ENCODE data around the gene DOK7.

DOK7 gene

DNA sequence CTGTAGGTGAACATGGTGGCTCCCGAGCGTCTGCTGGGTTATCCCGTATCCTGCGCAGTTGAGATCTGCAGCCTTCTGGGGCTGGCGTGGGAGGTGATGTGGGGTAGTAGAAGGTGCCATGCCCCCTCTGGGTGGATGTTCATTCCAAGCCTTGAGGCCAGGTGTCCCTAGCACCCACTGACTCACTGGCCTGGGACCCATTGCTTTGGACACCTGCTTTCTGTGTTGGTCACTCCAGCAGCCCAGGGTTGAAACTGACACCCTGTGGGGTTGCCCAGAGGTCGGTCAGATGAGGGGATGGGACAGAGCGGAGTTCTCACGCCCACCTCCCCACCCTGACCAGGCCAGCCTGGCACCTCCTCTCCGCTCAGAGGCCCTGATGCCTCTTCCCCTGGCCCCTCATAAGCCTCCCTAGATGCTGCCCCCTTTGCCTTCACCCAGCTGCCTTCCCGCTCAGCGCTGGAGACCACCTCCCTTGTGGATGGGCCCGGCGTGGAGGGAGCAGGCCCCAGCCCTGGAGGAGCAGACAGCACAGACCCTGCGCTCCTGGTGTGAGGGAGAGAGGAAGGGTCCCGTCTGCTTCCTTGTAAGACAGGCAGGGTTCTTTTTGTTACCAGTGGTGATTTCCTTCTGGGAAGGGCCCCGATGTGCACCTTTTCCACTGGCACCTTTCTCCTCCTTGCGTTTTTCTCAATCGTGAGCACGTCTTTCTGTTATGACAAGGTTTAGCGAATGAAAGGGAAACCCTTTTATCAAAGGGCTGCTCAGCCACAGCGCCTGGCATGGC, 2.0 kb downstream of the DOK7 start:
- DNase-seq: no peak

DNA sequence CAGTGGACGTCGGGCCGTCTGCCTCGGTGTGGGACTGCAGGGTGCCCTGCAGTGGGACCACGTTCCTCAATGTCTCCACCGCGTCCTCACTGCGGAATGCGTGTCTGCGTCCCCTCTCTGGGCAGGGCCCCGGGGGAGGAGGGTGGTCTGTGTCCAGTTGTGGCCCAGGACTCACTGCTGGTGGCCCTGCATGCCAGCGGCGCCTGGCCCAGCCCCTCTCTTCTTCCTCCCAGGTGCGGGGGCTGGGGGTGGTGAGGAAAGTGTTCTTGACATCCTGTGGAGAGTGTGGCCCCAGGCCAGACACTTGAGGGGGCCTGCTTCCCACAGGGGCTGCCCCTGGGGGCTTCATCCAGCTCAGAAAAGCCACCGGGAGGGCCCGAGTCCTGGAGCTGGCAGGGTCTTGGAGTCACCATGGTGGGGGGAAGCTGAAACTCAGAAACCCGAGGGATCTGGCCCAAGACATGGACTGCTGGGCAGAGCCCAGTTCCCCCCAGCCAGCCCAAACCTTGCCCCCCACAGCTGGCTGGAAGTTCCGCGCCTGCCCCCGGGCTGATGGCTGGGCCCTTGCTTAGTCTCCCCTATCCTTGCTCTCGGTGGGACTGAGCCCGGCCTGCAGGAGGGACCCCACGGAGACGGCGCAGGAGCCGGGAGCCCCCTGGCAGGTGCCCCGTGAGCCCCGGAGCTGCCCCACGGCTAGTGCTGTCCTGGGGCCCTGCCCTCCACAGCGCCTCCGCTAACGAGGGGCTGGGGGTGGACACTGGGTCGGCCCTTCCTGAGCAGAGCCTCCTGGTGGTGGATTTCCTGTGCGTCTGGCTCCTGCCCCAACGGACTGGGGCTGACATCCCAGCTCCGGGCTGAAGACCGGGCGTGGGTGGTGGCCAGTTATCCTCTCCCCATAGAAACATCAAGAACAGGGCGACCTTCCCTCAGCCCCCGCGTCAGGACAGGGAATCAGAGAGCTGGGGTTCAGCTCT, 2.9 kb downstream of the DOK7 start:
- DNase-seq: no peak

DNA sequence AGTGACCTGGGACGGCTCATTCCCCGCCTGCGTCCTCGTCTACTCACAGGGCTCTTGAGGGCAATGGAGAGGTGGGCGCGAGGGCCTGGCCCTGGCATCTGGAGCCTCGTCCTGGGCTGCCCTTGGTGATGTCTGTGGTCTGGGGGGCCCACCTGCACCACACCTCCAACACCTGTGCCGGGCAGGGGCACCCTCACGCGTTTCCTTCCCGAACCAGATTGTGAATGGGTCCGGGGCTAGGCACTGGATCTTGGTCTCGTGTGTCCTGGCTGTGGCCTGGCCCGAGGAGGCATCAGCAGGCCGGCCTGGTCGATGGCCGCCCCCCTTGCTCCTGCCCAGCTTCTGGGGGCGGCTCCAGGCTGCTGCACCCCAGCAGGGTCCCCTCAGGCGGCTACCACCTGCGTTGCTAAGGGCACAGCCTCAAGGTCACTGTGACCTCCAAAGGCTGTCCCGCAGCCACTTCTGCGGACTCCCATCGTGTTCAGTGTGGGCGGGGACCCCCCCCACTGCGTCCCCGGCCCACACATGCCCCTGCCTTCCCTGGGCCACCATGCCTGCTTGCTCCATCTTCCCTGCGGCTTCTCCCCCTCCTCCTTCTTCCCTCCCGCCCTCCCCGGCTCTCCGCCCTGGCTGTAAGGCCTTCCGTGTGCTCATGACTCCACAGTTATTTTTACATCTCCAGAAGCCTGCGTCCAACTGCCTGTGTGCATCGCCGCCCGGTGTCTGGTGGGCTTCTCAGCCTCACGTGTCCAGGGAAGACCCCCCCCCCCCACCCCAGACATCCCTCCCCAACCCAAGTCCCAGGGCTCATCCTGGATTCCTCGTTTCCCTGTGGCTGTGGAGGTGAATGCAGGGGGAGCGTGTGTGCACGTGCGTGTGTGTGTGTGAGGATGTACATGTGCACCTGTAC, 3.8 kb downstream of the DOK7 start:
- no peak for DNase-seq

DNA sequence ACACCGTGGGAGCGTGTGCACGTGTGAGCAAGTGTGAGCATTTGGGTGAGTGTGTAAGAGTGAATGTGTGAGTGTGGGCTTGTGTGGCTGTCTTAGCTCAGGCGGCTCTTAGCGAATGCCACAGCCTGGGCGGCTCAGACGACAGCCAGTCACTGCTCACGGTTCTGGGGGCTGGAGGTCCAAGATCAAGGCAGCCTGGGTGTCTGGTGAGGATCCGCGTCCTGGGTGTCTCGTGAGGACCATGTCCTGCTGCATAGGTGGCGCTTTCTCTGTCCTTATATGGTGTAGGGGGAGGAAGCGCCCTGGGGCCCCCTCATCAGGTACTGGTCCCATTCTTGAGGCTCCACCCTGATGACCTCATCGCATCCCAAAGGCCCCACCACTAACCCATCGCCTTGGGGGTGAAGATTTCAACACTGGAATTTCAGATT, 4.5 kb downstream of the DOK7 start:
- DNase-seq: no peak

DNA sequence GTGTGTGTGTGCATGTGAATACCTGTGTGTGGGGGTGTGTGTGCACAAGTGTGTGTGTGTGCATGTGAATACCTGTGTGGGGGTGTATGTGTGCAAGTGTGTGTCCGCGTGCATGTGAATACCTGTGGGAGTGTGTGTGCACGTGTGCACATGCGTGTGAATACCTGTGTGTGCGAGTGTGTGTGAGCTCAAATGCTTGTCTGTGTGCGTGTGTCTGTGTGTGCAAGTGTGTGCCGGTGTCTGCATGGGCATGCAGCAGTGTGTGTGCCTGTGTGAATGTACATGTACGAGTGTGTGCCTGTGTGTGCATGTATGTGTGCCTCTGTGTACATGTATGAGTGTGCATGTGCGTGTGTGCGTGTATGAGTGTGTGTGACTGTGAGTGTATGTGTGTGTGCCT, 5.0 kb downstream of the DOK7 start:
- no peak for DNase-seq

DNA sequence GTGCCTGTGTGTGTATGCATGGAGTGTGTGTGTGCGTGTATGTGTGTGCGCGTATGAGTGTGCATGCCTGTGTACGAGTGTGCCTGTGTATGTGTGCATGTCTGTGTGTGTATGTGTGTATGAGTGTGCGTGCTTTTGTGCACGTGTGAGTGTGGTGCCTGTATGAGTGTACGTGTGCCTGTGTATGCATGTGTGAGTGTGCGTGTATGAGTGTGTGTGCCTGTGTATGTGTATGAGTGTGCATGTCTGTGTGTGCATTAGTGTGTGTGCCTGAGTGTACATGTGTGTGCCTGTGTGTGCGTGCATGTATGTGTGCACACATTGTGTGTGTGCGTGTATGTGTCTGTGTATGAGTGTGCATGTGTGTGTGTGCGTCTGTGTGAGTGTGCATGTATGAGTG, 5.7 kb downstream of the DOK7 start:
- no peak for DNase-seq

DNA sequence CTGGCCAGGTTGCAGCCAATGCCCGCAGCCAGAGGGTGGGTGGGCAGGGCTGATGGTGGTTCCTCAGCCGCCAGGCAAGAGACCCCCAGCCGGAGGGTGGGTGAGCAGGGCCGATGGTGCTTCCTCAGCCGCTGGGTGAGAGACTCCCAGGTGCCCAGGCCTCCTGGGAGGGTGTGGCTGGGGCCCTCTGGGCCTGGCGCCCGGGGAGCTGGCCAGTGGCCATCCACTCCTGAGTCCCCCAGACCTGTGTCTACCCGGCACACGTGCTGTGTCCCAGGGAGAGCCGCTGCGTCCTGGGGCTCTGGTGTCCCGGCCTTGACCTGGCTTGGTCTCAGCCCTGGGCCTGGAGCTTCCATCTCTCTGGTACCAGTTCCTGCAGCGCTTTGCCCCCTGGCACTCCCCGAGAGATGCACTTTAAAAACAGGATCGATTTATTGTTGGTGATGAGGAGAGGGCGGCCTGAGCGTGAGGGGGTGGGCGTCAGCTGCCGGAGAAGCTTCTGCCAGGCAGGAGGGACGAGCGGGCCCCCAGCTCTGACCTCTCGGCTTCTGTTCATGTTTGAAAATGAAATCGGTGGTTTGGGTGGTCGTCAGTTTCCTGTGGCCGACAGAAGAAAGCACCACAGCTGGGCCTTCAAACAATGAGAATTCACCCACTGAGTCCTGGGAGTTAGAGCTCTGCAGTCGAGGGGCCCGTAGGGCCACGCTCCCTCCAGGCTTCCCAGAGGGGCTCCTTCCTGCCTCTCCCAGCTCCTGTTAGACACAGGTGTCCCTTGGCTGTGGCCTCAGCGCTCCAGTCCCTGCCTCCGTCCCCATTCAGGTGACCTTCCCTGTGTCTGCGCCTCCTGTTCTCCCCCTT, 6.5 kb downstream of the DOK7 start:
- DNase-seq: no peak

DNA sequence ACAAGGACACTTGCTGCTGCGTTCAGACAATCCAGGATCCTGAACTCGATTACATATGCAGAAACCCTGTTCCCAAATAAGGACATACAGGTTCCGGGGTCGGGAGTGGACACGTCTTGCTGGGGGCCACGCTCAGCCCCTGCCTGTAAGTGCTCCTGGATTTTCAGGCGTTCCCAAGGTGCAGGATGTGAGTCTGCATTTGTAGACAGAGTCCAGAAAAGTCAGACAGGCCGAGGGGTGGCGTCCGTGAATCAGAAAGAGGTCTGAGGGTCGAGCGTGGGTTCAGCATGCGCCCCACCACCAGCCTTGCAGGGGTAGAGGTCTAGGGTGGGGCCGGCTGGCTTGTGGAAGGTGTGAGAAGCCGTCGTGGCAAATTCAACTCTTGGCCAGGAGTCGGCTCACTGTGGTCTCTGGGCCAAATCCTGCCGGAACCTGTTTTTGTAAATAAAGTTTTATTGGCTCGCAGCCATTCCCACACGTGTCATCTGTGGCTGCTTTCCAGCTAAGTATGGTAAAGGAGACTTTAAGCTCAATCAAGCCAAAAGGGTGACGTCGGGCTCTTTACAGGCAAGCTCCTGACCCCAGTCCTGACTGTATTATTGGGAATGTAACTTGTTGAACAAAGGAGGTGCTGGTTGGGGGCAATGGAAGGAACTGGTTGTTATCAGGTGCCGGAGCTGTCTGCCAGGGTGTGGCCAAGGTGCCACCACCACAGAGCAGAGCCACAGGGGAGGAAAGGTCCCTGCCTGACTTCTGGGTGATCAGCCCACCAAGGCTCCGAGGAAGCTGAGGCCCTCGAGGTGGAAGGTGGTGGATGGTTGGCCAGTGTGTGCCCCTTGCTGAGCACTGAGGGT, 7.4 kb downstream of the DOK7 start:
- DNase-seq: no peak

DNA sequence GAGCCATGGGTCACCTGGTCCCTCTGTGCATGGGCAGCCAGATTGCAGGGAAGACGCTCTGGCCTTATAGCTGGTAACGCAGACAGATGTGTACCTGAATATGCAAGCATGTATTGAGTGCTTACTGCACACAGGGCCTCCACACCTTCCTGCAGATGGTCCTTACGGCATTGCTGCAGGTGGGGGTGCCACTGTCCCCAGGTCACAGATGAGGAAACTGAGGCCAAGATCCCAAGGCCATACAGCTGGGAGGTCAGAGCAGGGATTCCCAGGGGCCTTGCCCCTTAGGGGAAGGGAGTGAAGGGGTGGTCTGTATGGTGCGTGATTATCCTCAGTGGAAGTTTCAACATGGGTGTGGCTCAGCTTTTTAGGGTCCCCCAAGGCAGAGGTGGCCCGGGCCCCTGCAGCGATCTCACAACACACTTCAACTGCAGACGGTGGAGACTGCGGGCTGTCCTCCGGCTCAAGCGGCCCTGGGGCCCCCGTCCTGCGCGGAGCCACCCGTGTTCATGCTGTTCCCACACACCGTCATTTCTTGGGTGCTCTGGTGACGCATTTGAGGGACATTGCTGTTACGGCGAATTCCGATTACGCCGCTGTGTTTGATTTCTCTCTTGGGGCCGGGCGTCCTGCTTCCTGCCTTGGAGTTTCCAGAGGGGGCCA, 8.1 kb downstream of the DOK7 start:
- no peak for DNase-seq

DNA sequence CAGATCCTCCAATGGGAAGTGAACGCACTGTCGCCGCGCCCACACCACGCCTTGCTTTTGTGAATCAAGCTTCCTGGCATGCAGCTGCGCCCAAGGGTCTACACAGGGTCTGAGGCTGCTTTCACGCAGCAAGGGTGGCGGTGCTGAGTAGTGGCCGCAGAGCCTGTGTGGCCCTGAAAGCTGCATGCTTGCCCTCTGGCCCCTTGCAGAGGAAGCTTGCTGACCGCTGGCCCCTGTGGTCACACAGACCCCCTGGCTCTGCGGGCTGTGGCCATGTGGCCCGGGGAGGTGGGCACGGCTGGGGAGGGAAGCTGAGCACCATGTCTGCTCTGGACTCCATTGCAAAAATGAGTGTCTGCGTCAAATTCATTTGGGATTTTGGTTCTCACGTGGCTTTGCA, 8.8 kb downstream of the DOK7 start:
- no peak for DNase-seq

DNA sequence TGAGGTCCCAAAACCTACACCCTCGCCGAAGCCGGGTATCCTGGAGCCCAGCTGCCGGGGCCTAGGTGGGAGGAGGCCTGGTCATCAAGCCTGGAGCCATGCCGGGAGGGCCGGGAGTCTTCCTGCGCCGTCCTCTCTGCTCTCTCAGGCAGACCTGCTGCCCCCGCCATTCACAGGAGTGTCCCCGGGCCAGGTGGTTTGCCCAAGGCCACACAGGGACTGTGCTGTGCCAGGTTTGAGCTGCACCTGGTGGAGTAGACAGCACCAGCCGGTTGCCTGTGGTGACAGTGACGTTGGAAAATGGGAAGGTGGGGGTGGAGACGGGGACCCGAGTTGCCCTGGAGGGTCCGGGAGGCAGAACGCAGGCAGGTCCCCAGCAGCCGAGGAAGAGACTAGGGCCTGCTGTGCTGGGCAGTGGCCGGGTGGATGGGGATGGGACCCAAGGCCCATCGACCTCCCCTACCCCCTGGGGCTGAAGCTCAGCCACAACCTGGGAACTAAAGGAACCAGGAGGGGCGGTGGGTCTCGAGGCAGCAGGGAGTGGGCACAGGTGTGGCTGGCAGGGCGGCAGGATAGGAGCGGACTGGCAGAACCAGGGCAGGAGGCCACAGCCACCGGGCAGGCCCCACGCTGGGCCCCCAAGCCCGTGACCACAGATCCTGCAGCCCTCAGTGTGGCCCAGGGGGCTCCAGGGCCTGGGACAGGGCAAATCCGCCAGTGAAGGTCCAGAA, 9.5 kb downstream of the DOK7 start:
- no peak for DNase-seq

DNA sequence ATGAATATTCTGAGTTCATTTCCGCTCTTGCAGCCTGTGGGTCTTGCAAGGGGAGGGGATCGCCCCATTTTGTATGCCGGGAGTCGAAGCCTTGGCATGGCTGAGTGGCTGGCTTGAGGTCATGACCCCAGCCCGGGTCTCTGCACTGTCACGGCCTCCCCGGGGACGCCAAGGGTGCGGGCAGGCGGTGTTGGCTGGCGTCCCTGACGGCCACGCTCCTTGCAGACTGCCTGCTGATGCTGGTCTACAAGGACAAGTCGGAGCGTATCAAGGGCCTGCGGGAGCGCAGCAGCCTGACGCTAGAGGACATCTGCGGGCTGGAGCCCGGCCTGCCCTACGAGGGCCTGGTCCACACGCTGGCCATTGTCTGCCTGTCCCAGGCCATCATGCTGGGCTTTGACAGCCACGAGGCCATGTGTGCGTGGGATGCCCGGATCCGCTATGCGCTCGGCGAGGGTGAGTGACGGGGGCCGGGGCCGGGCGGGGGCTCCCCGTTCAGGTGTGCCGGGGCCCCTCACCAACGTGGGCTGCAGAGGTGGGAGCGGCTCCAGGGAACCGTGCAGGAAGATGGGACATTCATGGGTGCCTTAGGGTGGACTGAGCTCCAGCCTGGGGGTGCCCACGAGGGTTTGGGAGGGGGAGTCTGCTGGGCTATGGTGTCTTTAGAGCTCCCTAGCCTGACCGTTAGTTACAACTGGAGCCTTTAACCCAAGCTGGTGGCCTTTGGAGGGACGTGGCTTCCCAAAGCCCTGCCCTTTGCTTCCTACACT, 10.3 kb downstream of the DOK7 start:
- DNase-seq: no peak

DNA sequence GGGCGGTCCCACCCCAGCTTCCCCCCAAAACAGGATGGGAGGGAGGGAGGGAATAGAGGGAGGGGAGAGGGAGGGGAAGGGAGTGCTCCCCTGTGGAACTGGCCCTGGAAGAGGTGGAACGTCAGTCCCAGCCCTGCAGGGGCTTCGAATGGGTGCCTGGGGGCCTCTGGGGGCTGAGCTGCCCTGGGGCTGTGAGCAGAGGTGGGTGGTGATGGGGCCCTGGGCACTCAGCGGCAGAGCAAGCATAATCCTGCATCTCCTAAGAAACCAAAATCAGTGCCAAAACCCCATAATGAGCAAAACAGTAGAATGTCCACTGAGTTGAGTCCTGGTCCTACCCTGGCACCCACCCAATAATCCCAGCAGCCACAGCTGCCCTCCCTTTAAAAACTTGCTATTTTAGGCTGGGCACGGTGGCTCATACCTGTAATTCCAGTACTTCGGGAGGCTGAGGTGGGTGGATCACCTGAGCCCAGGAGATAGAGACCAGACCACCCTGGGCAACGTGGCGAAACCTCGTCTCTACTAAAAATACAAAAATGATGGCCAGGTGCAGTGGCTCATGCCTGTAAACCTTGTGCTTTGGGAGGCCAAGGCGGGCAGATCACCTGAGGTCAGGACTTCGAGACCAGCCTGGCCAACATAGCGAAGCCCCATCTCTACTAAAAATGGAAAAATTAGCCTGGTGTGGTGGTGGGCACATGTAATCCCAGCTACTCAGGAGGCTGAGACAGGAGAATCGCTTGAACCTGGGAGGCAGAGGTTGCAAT, 11.1 kb downstream of the DOK7 start:
- no peak for DNase-seq

DNA sequence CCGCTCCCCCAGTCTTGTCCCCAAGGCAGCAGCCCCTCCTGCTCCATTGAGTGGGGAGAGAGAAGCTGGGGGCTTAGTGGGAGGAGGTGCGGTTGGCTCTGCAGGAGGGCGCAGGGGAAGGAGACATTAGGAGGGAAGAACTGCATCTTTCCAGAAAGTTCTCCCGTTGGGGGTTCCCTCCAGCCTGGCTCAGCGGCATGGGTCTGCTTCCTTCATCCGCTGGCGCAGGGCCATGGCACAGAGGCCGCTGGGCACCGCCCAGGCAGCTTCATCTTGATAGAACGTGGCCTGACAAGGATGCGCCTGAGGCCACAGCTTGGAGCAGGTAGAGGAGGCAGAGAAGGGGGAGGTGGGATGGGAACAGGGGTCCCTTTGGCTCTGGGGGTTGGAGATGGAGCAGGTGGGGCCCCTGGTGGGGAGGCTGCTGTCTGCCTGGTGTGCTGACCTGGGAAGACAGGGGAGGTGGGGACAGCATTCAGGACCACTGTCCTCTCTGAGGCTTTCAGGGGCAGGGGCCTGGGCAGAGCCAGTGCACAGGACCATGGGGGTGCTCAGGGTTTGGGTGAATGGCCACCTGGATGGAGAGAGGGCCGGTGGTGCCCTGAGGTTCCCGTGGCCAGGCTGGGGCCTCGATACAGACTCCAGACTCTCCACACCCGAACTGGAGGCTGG, 12.1 kb downstream of the DOK7 start:
- DNase-seq: no peak

DNA sequence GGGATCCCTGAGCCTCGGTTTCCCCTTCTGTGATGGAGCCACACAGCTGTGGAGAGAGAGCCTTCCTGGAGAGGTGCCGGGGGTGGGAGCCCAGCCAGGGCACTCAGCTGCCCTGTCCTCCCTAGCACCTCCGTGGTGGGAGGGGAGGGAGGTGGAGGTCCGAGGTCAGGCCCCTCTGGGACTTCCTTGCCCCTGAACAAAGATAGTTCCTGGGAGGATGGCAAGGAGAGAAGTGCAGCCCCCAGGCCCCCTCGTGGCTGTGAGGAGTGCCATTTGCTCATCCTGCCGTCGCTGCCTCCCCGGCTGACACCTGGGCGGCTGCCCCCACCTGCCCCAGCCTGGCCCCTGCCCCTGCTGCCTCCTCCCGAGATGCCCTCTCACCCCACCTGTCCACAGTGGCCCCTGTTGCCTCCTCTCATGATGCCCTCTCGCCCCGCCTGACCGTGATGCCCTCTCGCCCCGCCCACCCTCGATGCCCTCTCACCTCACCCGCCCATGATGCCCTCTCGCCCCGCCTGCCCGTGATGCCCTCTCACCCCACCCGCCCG, 12.7 kb downstream of the DOK7 start:
- DNase-seq: no peak

DNA sequence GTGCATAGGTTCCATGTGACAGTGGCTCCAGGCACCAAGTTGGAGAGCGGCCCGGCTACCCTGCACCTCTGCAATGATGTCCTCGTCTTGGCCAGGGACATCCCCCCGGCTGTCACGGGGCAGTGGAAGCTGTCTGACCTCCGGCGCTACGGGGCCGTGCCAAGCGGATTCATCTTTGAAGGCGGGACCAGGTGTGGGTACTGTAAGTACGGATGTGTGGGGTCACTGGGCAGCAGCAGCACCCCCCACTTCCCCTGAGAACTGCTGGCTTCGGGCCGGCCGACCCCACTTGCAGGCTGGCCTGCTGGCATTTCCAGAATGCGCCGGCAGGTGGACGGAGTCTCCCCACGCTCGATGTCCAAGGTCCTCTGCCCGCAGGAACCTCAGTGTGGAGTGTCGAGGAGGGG, 13.2 kb downstream of the DOK7 start:
- no peak for DNase-seq
